ENCODE measurements around the gene CADM2. TPM values are rescaled to one million over a fixed set of nuclear protein-coding genes. Genes with fewer than 3 reads are reported as not detected.
"Not testable (repeated sequence)": the region's sequence is repeated elsewhere in the genome, so short reads cannot be mapped to it uniquely, and the experiment has no call there.

Gene CADM2
- total and polyA plus RNA-seq, 3 donors from 2014 or later: 1.3 to 4.0 (median 2.7) TPM

DNA sequence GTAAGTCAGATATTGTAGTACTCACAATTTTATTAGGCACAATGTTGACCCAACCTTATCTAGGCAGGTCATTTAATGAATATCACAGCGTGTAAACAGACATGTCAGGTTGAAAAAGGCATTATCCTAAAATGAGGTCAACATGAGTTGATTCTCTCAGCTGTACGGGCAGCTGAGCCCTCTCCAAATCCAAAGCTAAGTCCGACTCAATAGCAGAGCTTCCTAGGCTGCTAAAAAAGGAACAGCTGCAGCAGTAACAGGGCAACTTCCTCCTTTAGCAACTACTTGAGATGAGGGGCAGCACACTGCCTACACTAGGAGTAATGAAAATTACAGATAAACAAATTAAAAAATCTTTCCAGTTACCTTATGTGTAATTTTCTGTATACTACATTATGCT, 189.2 kb downstream of the CADM2 start:
- Histone ChIP-seq H3K27ac (no peak overlapping the region), H3K9me3 (no peaks in the 10 kb centered on the region), H3K4me3 (no peak overlapping the region), H3K27me3 (no peaks in the 10 kb centered on the region), H3K36me3 (ENCODE audit: low read depth, missing control alignments) (no peaks in the 10 kb centered on the region), H3K4me1 (no peaks in the 10 kb centered on the region)
- intact Hi-C loops (cut with DNase I; ENCODE audit: low total_unique reads): no loop called here
- no peak for DNase-seq
- TF ChIP-seq POLR2A (IDR thresholded peaks at IDR 0.05): no peak
- TF ChIP-seq, protein P1, sequence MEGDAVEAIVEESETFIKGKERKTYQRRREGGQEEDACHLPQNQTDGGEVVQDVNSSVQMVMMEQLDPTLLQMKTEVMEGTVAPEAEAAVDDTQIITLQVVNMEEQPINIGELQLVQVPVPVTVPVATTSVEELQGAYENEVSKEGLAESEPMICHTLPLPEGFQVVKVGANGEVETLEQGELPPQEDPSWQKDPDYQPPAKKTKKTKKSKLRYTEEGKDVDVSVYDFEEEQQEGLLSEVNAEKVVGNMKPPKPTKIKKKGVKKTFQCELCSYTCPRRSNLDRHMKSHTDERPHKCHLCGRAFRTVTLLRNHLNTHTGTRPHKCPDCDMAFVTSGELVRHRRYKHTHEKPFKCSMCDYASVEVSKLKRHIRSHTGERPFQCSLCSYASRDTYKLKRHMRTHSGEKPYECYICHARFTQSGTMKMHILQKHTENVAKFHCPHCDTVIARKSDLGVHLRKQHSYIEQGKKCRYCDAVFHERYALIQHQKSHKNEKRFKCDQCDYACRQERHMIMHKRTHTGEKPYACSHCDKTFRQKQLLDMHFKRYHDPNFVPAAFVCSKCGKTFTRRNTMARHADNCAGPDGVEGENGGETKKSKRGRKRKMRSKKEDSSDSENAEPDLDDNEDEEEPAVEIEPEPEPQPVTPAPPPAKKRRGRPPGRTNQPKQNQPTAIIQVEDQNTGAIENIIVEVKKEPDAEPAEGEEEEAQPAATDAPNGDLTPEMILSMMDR (IDR thresholded peaks at IDR 0.05): no peak
- 51 to 56% methylated on average over 3 of the region's 3 CpGs for WGBS, 2 donors

DNA sequence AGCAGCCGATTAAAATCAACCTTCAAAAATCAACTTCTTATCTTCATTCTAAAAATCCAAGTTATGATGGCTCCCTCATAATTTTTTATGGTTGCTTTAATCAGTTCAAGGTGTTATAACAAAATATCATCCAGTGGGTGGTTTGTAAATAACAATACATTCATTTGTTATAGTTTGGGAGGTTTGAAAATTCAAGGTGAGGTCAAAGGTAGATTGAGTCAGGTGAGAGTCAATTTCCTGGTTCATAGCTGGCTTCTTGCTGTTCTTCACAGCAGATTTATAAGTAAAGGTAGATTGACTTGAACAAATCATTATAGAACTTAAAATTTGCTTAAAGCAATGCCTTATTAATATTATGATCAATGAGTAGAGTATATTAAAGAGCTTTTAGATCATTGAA, 192.8 kb downstream of the CADM2 start:
- WGBS, 2 donors: 89 to 96% methylated on average over 1 of the region's 1 CpG
- intact Hi-C loops (cut with DNase I; ENCODE audit: low total_unique reads): no loop called here
- TF ChIP-seq, protein P1 (IDR thresholded peaks at IDR 0.05): no peak
- no peak for TF ChIP-seq POLR2A (IDR thresholded peaks at IDR 0.05)

DNA sequence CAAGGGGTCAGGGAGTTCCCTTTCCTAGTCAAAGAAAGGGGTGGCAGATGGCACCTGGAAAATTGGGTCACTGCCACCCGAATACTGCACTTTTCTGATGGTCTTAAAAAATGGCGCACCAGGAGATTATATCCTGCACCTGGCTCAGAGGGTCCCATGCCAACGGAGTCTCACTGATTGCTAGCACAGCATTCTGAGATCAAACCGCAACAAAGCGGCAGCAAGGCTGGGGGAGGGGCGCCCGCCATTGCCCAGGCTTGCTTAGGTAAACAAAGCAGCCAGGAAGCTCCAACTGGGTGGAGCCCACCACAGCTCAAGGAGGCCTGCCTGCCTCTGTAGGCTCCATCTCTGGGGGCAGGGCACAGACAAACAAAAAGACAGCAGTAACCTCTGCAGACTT, 194.5 kb downstream of the CADM2 start:
- H3K4me3 ChIP-seq; H3K27me3 ChIP-seq; intact Hi-C loops (cut with DNase I; ENCODE audit: low total_unique reads); H3K27ac ChIP-seq; DNase-seq; H3K4me1 ChIP-seq; H3K9me3 ChIP-seq; H3K36me3 ChIP-seq (ENCODE audit: low read depth, missing control alignments): not testable (repeated sequence)
- 81 to 100% methylated on average over 2 to 4 of the region's 7 CpGs for WGBS, 2 donors

More for the DNA sequence above, 192.8 kb downstream of the CADM2 start:
- no peaks in the 10 kb centered on the region for H3K27me3 ChIP-seq
- H3K4me1 ChIP-seq: no peaks in the 10 kb centered on the region
- H3K9me3 ChIP-seq: no peaks in the 10 kb centered on the region
- H3K4me3 ChIP-seq: no peak overlapping the region
- H3K36me3 ChIP-seq (ENCODE audit: low read depth, missing control alignments): no peaks in the 10 kb centered on the region
- no peak for DNase-seq
- H3K27ac ChIP-seq: no peak overlapping the region

DNA sequence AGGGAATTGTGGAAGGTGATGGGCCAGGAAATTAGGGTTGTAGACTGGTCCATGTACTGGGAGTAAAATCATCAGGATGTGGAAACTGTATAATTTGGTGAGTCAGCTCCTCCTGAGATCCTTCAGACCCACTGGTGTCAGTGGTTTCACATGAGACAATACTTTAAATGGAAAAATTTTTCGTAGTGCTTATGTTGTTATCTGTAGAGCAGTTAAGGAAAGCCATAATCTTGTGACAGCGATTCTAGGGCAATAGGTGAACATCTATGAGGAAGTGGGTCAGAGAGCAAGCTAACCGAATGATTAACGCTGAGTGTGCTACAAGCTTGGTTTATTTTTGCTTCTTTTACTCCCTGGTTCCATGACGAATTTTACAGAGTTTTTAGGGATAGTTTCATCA, 200.6 kb downstream of the CADM2 start:
- Histone ChIP-seq H3K9me3 (no peaks in the 10 kb centered on the region), H3K27me3 (no peaks in the 10 kb centered on the region), H3K27ac (no peak overlapping the region), H3K36me3 (ENCODE audit: low read depth, missing control alignments) (no peaks in the 10 kb centered on the region), H3K4me1 (no peaks in the 10 kb centered on the region), H3K4me3 (no peak overlapping the region)
- DNase-seq: no peak
- 62 to 66% methylated on average over 5 of the region's 5 CpGs for WGBS, 2 donors
- TF ChIP-seq POLR2A (IDR thresholded peaks at IDR 0.05): no peak
- TF ChIP-seq, protein P1 (IDR thresholded peaks at IDR 0.05): no peak
- intact Hi-C loops (cut with DNase I; ENCODE audit: low total_unique reads): no loop called here

DNA sequence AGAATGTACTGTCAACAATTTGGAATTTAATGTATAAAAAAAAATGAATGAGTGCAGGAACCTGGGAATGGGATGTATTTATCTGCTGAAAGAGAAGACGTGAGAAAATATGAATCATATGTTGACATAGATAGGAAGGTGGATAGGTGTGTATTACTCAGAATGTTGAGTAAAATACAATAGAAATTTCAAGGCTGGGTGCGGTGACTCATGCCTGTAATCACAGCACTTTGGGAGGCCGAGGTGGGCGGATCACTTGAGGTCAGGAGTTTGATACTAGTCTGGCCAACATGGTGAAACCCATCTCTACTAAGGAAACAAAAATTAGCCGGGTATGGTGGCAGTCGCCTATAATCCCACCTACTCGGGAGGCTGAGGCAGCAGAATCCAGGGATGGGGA, 202.8 kb downstream of the CADM2 start:
- intact Hi-C loops (cut with DNase I; ENCODE audit: low total_unique reads): no loop called here
- Histone ChIP-seq H3K27me3 (no peaks in the 10 kb centered on the region), H3K4me1 (no peaks in the 10 kb centered on the region), H3K27ac (no peak overlapping the region), H3K9me3 (no peaks in the 10 kb centered on the region), H3K4me3 (no peak overlapping the region), H3K36me3 (ENCODE audit: low read depth, missing control alignments) (no peaks in the 10 kb centered on the region)
- no peak for DNase-seq
- 85 to 87% methylated on average over 7 of the region's 7 CpGs for WGBS, 2 donors
- TF ChIP-seq, protein P1 (IDR thresholded peaks at IDR 0.05): no peak
- TF ChIP-seq POLR2A (IDR thresholded peaks at IDR 0.05): no peak
